ENCODE results near the gene DIPK1A. TPM values are rescaled to one million over a fixed set of nuclear protein-coding genes. Genes with fewer than 3 reads are reported as not detected.

The DIPK1A gene
- total RNA-seq (ENCODE audit: unreplicated experiment), result 7.2 TPM
- long read RNA-seq, partial matches to known transcripts, result 1 of 4 reads
- long read RNA-seq, other reads (novel, unspliced or antisense), result 0 of 4 reads

DNA sequence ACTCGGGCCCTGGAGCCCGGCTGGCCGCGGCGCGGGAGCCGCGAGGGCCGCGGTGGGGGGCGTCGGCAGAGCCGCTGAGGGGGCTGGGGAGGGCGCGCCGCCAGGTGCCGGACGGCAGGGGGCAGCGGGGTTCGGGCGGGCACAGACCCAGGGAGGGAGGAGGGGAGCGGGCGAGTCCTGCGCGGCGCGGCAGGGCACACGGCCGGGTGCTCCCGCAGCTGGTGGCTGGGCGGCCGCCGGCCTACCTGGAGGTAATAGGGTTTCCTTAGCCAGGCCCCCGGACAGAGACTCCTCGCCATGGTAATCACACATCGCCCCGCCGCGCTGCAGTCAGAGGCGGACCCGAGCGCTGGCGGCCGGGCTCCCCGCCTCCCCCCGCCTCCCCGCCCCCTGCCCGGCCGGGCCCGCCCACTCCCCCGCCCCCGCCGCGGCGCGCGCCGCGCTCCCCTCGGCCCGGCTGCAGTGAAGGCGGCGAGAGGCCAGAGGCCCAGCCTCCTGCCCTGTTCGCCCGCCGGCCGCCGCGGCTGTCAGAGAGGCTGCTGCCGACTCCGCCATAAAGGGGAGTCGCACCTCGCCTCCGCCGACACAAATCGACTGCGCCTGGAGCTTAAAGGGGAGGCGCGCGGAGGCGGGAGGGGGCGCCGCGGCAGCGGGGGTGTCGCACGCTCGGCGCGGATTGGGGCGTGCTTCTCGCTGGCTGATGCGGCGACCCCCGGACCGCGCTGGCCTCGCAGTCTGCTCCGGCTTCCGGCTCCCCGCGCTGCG lies at the start of gene DIPK1A:
Gene DIPK1A, minus strand, starts transcription at position 332 of the 765 bp plus-strand sequence. Its CDS starts 33 bp downstream, at position 299.
- Mint-ChIP-seq H3K27me3 (ENCODE audit: unreplicated experiment) (peaks cover 9% of the 10 kb centered on the region), H3K4me3 (ENCODE audit: unreplicated experiment) (peak within 1 kb of the TSS; percentile 91), H3K9me3 (ENCODE audit: unreplicated experiment) (peaks cover 7% of the 10 kb centered on the region), H3K36me3 (ENCODE audit: unreplicated experiment) (no peaks in the 10 kb centered on the region), H3K27ac (ENCODE audit: unreplicated experiment) (peak within 1 kb of the TSS; percentile 87), H3K4me1 (ENCODE audit: low read depth, unreplicated experiment) (peaks cover 8% of the 10 kb centered on the region)
- peak; percentile 91 for DNase-seq
- peak; percentile 35 for TF ChIP-seq CTCF (IDR thresholded peaks at IDR 0.05; ENCODE audit: partially characterized antibody, unreplicated experiment)

- H3K4me1 Mint-ChIP-seq (ENCODE audit: low read depth, unreplicated experiment), result peaks cover 2% of the 10 kb centered on the region
- no peak overlapping the region for H3K27ac Mint-ChIP-seq (ENCODE audit: unreplicated experiment)
- H3K36me3 Mint-ChIP-seq (ENCODE audit: unreplicated experiment), result no peaks in the 10 kb centered on the region
- TF ChIP-seq CTCF (IDR thresholded peaks at IDR 0.05; ENCODE audit: partially characterized antibody, unreplicated experiment), result no peak
- no peaks in the 10 kb centered on the region for H3K9me3 Mint-ChIP-seq (ENCODE audit: unreplicated experiment)
- H3K27me3 Mint-ChIP-seq (ENCODE audit: unreplicated experiment), result peaks cover 5% of the 10 kb centered on the region
- DNase-seq, result no peak
- H3K4me3 Mint-ChIP-seq (ENCODE audit: unreplicated experiment), result no peak overlapping the region
These were observed 46.8 kb upstream of the DIPK1A start for GRCh38 chr1:93007941-93008577.

- Mint-ChIP-seq H3K9me3 (ENCODE audit: unreplicated experiment) (no peaks in the 10 kb centered on the region), H3K4me3 (ENCODE audit: unreplicated experiment) (no peak overlapping the region), H3K36me3 (ENCODE audit: unreplicated experiment) (no peaks in the 10 kb centered on the region), H3K27ac (ENCODE audit: unreplicated experiment) (no peak overlapping the region), H3K27me3 (ENCODE audit: unreplicated experiment) (peaks cover 5% of the 10 kb centered on the region), H3K4me1 (ENCODE audit: low read depth, unreplicated experiment) (peaks cover 9% of the 10 kb centered on the region)
- DNase-seq, result no peak
- no peak for TF ChIP-seq CTCF (IDR thresholded peaks at IDR 0.05; ENCODE audit: partially characterized antibody, unreplicated experiment)
These were observed 44.0 kb upstream of the DIPK1A start for GRCh38 chr1:93005252-93005598.

DNA sequence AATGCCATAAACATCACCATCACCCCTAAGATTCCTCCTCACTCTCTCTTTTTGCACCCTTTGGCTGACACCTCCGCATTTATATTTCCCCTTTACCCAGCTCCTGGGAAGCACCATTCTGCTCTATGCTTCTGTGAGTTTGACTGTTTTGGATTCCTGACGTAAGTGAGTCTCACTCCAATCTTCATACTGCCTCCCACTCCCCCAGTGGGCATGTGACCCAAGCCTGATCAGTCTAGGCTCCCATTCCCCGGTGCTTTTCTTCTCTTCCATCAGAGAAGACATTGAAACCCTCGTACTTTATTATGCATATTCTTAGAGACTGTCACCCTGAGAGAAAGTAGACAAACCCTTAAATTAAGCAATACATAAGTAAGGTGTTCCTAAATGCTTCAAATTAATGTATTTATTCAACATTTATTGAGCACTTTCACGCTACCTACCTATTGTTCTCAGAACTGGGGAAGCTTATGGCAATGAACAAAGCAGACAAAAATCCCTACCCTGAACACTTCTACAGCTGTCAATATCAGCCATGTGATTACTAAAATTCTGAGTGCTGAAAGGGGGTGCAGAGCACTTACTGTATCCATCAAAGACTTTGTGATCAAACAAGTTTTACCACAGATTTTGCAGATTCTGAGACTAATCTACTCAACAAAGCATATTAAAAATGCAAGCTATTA lies 43.4 kb upstream of the DIPK1A start:
- peaks cover 10% of the 10 kb centered on the region for H3K4me1 Mint-ChIP-seq (ENCODE audit: low read depth, unreplicated experiment)

More for the DNA sequence above, 43.4 kb upstream of the DIPK1A start:
- H3K4me3 Mint-ChIP-seq (ENCODE audit: unreplicated experiment), result no peak overlapping the region
- no peaks in the 10 kb centered on the region for H3K9me3 Mint-ChIP-seq (ENCODE audit: unreplicated experiment)
- TF ChIP-seq CTCF (IDR thresholded peaks at IDR 0.05; ENCODE audit: partially characterized antibody, unreplicated experiment), result no peak
- H3K27me3 Mint-ChIP-seq (ENCODE audit: unreplicated experiment), result peaks cover 5% of the 10 kb centered on the region
- H3K36me3 Mint-ChIP-seq (ENCODE audit: unreplicated experiment), result no peaks in the 10 kb centered on the region
- DNase-seq, result no peak
- H3K27ac Mint-ChIP-seq (ENCODE audit: unreplicated experiment), result peak overlapping the region; percentile 2
